A549 (cell line): ENCODE measurements around the gene KREMEN1. TPM values are rescaled to one million over a fixed set of nuclear protein-coding genes. Genes with fewer than 3 reads are reported as not detected.

Experiments used
- ATAC-seq, 2 experiments: fragments of 200-7000 bp in 1 of 2; fragments of >200 bp in 1 of 2; cut with Nextera tagmentation in 1 of 2; cut with Tn5 transposase in 1 of 2; 3 replicates each; pipeline versions ENCODE4 v1.8.0 to v1.9.1; 2018 to 2020; ENCODE audit warnings: mild to moderate bottlenecking in 1 of 2, moderate library complexity in 1 of 2
- CTCF ChIA-PET: fragments of 300-600 bp; sonication (Branson Sonifier 250); formaldehyde crosslinking; extraction: SDS; loops from one replicate; lab custom pipeline; 2021; ENCODE audit warnings: antibody characterized with exemption, inconsistent platforms; lab: Yijun Ruan, JAX
- POLR2A ChIA-PET: fragments of 350-600 bp; formaldehyde crosslinking; extraction: SDS; loops from one replicate; lab custom pipeline; 2021; ENCODE audit warnings: antibody characterized with exemption, inconsistent platforms; lab: Yijun Ruan, JAX
- DNase-seq, 2 experiments: peaks; one replicate each; pipeline versions ENCODE4 v3.0.0 to v3.0.0-alpha.2; 2011 to 2016; ENCODE audit warnings: low read depth in 1 of 2, low spot score in 1 of 2
- FAIRE-seq: peaks from 2 replicates; lab custom pipeline; 2011; peaks lifted over from hg19 to GRCh38; lab: Jason Lieb, UNC
- H3K27ac ChIP-seq, 2 experiments: fragments of >200 bp; sonication (Bioruptor Twin); formaldehyde crosslinking; 3 replicates each; pipeline ENCODE4 v1.5.1; 2016 to 2017
- H3K4me1 ChIP-seq: fragments of >200 bp; sonication (Bioruptor Twin); formaldehyde crosslinking; 3 replicates; pipeline ENCODE4 v1.6.1; 2016
- H3K4me2 ChIP-seq: fragments of >200 bp; sonication (Bioruptor Twin); formaldehyde crosslinking; 3 replicates; pipeline ENCODE4 v1.6.1; 2016
- H3K4me3 ChIP-seq: fragments of >200 bp; sonication (Bioruptor Twin); formaldehyde crosslinking; 3 replicates; pipeline ENCODE4 v1.5.1; 2016
- H3K9me3 ChIP-seq: fragments of >200 bp; sonication (Bioruptor Twin); formaldehyde crosslinking; 3 replicates; pipeline ENCODE4 v1.6.1; 2016
- CBX8 ChIP-seq: fragments of 200-600 bp; sonication (generic); IDR thresholded peaks from 2 replicates; pipeline ENCODE4 v1.6.1; 2016
- CEBPB ChIP-seq, 2 experiments: fragments of >200 bp in 1 of 2; sonication (Bioruptor Twin) in 1 of 2; formaldehyde crosslinking in 1 of 2; IDR thresholded peaks; 2 replicates each; pipeline ENCODE4 v1.6.1; 2012 to 2016
- CTCF ChIP-seq: fragments of >200 bp; sonication (Bioruptor Twin); formaldehyde crosslinking; IDR thresholded peaks from 3 replicates; pipeline ENCODE4 v1.5.1; 2016
- E2F6 ChIP-seq: IDR thresholded peaks from 2 replicates; pipeline ENCODE4 v1.6.1; 2012; ENCODE audit warnings: low read depth, borderline replicate concordance
- EHMT2 ChIP-seq: fragments of 200-600 bp; sonication (generic); IDR thresholded peaks from 2 replicates; pipeline ENCODE4 v1.6.1; 2016; ENCODE audit warnings: antibody characterized with exemption, low read depth, mild to moderate bottlenecking, moderate library complexity
- EP300 ChIP-seq, 2 experiments: fragments of >200 bp; sonication (Bioruptor Twin); formaldehyde crosslinking; IDR thresholded peaks; 2 replicates in 1 of 2; 3 replicates in 1 of 2; pipeline ENCODE4 v1.6.1; 2016 to 2017
- ESRRA ChIP-seq: fragments of 150-350 bp; IDR thresholded peaks from 2 replicates; pipeline ENCODE4 v1.6.1; 2014; ENCODE audit warnings: mild to moderate bottlenecking, low read length, borderline replicate concordance
- FOSB ChIP-seq: fragments of 250-450 bp; sonication (Bioruptor Pico); IDR thresholded peaks from 2 replicates; pipeline ENCODE4 v1.5.0; 2020; ENCODE audit warnings: mild to moderate bottlenecking, moderate library complexity
- HES2 ChIP-seq: fragments of >200 bp; sonication (Bioruptor Twin); formaldehyde crosslinking; IDR thresholded peaks from 2 replicates; pipeline ENCODE4 v1.6.1; 2016
- HMGXB4 ChIP-seq: fragments of 250-450 bp; sonication (Bioruptor Pico); IDR thresholded peaks from 2 replicates; pipeline ENCODE4 v1.5.0; 2021; ENCODE audit warnings: mild to moderate bottlenecking, moderate library complexity, borderline replicate concordance
- HOXB13 ChIP-seq: fragments of 250-450 bp; sonication (Bioruptor Pico); IDR thresholded peaks from 2 replicates; pipeline ENCODE4 v1.5.0; 2020; ENCODE audit warnings: low read depth, mild to moderate bottlenecking, moderate library complexity
- KDM1A ChIP-seq: fragments of 200-600 bp; sonication (generic); IDR thresholded peaks from 2 replicates; pipeline ENCODE4 v1.6.1; 2016; ENCODE audit warnings: low read depth, mild to moderate bottlenecking
- KDM5A ChIP-seq: fragments of 200-600 bp; sonication (generic); IDR thresholded peaks from 2 replicates; pipeline ENCODE4 v1.6.1; 2016; ENCODE audit warnings: antibody characterized with exemption, mild to moderate bottlenecking
- MAFK ChIP-seq: fragments of 450-650 bp; IDR thresholded peaks from 2 replicates; pipeline ENCODE4 v1.6.1; 2014; ENCODE audit not compliant: partially characterized antibody
- MAX ChIP-seq: IDR thresholded peaks from 2 replicates; pipeline ENCODE4 v1.6.1; 2012
- NPAS2 ChIP-seq: fragments of 250-450 bp; sonication (Bioruptor Pico); IDR thresholded peaks from 2 replicates; pipeline ENCODE4 v1.8.0; 2022; ENCODE audit warnings: mild to moderate bottlenecking, moderate library complexity, borderline replicate concordance
- PBX3 ChIP-seq: IDR thresholded peaks from 2 replicates; pipeline ENCODE4 v1.6.1; 2012
- PHF8 ChIP-seq: fragments of 200-600 bp; sonication (generic); IDR thresholded peaks from 2 replicates; pipeline ENCODE4 v1.6.1; 2016; ENCODE audit warnings: low read depth, mild to moderate bottlenecking, antibody characterized with exemption, moderate library complexity, borderline replicate concordance
- RAD21 ChIP-seq, 2 experiments: fragments of >200 bp in 1 of 2; sonication (Bioruptor Twin) in 1 of 2; formaldehyde crosslinking in 1 of 2; IDR thresholded peaks in 1 of 2; conservative IDR thresholded peaks in 1 of 2; 2 replicates in 1 of 2; 3 replicates in 1 of 2; pipeline ENCODE4 v1.6.1; 2012 to 2018; ENCODE audit warnings: inconsistent platforms in 1 of 2
- RCOR1 ChIP-seq: fragments of 150-350 bp; IDR thresholded peaks from 2 replicates; pipeline ENCODE4 v1.6.1; 2014; ENCODE audit warnings: antibody characterized with exemption, low read length, low read depth
- RNF2 ChIP-seq: fragments of 200-600 bp; sonication (generic); IDR thresholded peaks from 2 replicates; pipeline ENCODE4 v1.6.1; 2016; ENCODE audit warnings: low read depth, mild to moderate bottlenecking, antibody characterized with exemption, moderate library complexity, borderline replicate concordance
- ZFP36 ChIP-seq: fragments of 450-650 bp; IDR thresholded peaks from 2 replicates; pipeline ENCODE4 v1.6.1; 2014; ENCODE audit warnings: borderline replicate concordance; ENCODE audit not compliant: partially characterized antibody
- ZNF302 ChIP-seq: fragments of 250-450 bp; sonication (Bioruptor Pico); IDR thresholded peaks from 2 replicates; pipeline ENCODE4 v1.9.0; 2021; ENCODE audit warnings: inconsistent platforms, mild to moderate bottlenecking, moderate library complexity
- ZSCAN20 ChIP-seq: fragments of 250-450 bp; sonication (Bioruptor Pico); IDR thresholded peaks from 2 replicates; pipeline ENCODE4 v1.8.0; 2022; ENCODE audit warnings: mild to moderate bottlenecking, moderate library complexity
- WGBS: methylation state at CpG from one replicate; pipeline ENCODE4 v1.1.6; 2017; ENCODE audit errors: missing lambda C conversion rate; 5-methylcytosine and 5-hydroxymethylcytosine counted together
- polyA plus RNA-seq, 4 experiments: library from polyadenylated mRNA; depleted of rRNA in 3 of 4; stranded (reverse); fragments of >200 nt; fragmentation: RNase III in 1 of 4; extraction: RNeasy Plus Mini Kit Qiagen cat#74134 plus additional on column Dnase treatment in 1 of 4; gene quantifications; 2 replicates in 3 of 4; 3 replicates in 1 of 4; pipeline ENCODE4 v1.2.3, GENCODE V29; 2011 to 2017

Gene KREMEN1
- polyA plus RNA-seq, 2 of the 4 experiments (the other 2 are of a cell fraction) = 1.7 to 2.5 TPM

- DNase-seq (no peak), FAIRE-seq (no peak), ATAC-seq (no peak)
- no peak overlapping the region for H3K27ac ChIP-seq
- WGBS = 81% methylated on average over 4 of the region's 4 CpGs
- ChIA-PET POLR2A (no interaction called here), CTCF (interaction anchor here (1.1 to 1.4 kb wide), 2 partner anchors 24 to 61 kb away, joined by 3 read pairs; no protein-coding TSS in a partner anchor)
- no peak overlapping the region for H3K4me3 ChIP-seq
- H3K4me1 ChIP-seq = no peaks in the 10 kb centered on the region
- H3K9me3 ChIP-seq = no peaks in the 10 kb centered on the region
- H3K4me2 ChIP-seq = no peak overlapping the region
- TF ChIP-seq HMGXB4 (CRISPR knock-in tag) (no peak), EHMT2 (no peak), E2F6 (no peak), RCOR1 (no peak), ESRRA (no peak), EP300 (IDR thresholded peaks at IDR 0.05) (no peak), FOSB (no peak), KDM1A (no peak), PHF8 (no peak), ZNF302 (CRISPR knock-in tag) (no peak), CEBPB (IDR thresholded peaks at IDR 0.05) (no peak), CTCF (no peak), CBX8 (no peak), HOXB13 (CRISPR knock-in tag) (no peak), MAX (no peak), MAFK (no peak), KDM5A (no peak), ZFP36 (no peak), PBX3 (no peak), RAD21 (conservative IDR thresholded peaks at IDR 0.05 in 1 of 2, IDR thresholded peaks at IDR 0.05 in 1 of 2) (no peak)
Measured at GRCh38 chr22:29093501-29094300, 20.9 kb downstream of the KREMEN1 start.

- FAIRE-seq = no peak
- ATAC-seq = no peak
- H3K27ac ChIP-seq = no peak overlapping the region
- no peaks in the 10 kb centered on the region for H3K9me3 ChIP-seq
- DNase-seq = no peak
- 46% methylated on average over 2 of the region's 2 CpGs for WGBS
- no peaks in the 10 kb centered on the region for H3K4me1 ChIP-seq
- ChIA-PET POLR2A (no interaction called here), CTCF (interaction anchor here (0.6 to 1.0 kb wide), 2 partner anchors 14 to 172 kb away, joined by 3 read pairs; no protein-coding TSS in a partner anchor)
- TF ChIP-seq ZNF302 (CRISPR knock-in tag) = no peak
- TF ChIP-seq NPAS2 (CRISPR knock-in tag) = no peak
- no peak for TF ChIP-seq RNF2
- no peak for TF ChIP-seq HES2
- no peak for TF ChIP-seq ZSCAN20 (CRISPR knock-in tag)
- no peak overlapping the region for H3K4me2 ChIP-seq
- H3K4me3 ChIP-seq = no peak overlapping the region
Measured at GRCh38 chr22:29095459-29095858, 22.6 kb downstream of the KREMEN1 start.
